Measurements from ENCODE around the gene RBM47. TPM values are rescaled to one million over a fixed set of nuclear protein-coding genes. Genes with fewer than 3 reads are reported as not detected.
"Not testable (repeated sequence)": the region's sequence is repeated elsewhere in the genome, so short reads cannot be mapped to it uniquely, and the experiment has no call there.

Gene RBM47
- total RNA-seq, 1 donor from 2014 or later: 4.6 TPM

GRCh38 chr4:40555176-40555900 lies 74.3 kb downstream of the RBM47 start:
- DNase-seq (ENCODE audit: low spot score): no peak
- H3K27me3 Mint-ChIP-seq (ENCODE audit: unreplicated experiment): no peaks in the 10 kb centered on the region
- H3K27ac Mint-ChIP-seq (ENCODE audit: unreplicated experiment): no peak overlapping the region
- no peaks in the 10 kb centered on the region for H3K36me3 Mint-ChIP-seq (ENCODE audit: low read depth, unreplicated experiment)
- H3K4me1 Mint-ChIP-seq (ENCODE audit: unreplicated experiment): peaks cover 21% of the 10 kb centered on the region
- H3K4me3 Mint-ChIP-seq (ENCODE audit: unreplicated experiment): no peak overlapping the region
- TF ChIP-seq CTCF (IDR thresholded peaks at IDR 0.05; ENCODE audit: unreplicated experiment): no peak
- no peaks in the 10 kb centered on the region for H3K9me3 Mint-ChIP-seq (ENCODE audit: unreplicated experiment)

GRCh38 chr4:40554641-40555040 lies 75.0 kb downstream of the RBM47 start:
- H3K4me3 Mint-ChIP-seq (ENCODE audit: unreplicated experiment); H3K36me3 Mint-ChIP-seq (ENCODE audit: low read depth, unreplicated experiment); H3K27me3 Mint-ChIP-seq (ENCODE audit: unreplicated experiment); H3K27ac Mint-ChIP-seq (ENCODE audit: unreplicated experiment); DNase-seq (ENCODE audit: low spot score); H3K9me3 Mint-ChIP-seq (ENCODE audit: unreplicated experiment): not testable (repeated sequence)
- peaks cover 21% of the 10 kb centered on the region for H3K4me1 Mint-ChIP-seq (ENCODE audit: unreplicated experiment)

GRCh38 chr4:40553995-40554394 lies 75.7 kb downstream of the RBM47 start:
- H3K4me1 Mint-ChIP-seq (ENCODE audit: unreplicated experiment): peaks cover 21% of the 10 kb centered on the region
- H3K27me3 Mint-ChIP-seq (ENCODE audit: unreplicated experiment): no peaks in the 10 kb centered on the region

GRCh38 chr4:40552536-40552935 lies 77.1 kb downstream of the RBM47 start:
- DNase-seq (ENCODE audit: low spot score): no peak
- no peak overlapping the region for H3K4me3 Mint-ChIP-seq (ENCODE audit: unreplicated experiment)
- H3K27ac Mint-ChIP-seq (ENCODE audit: unreplicated experiment): no peak overlapping the region
- no peaks in the 10 kb centered on the region for H3K9me3 Mint-ChIP-seq (ENCODE audit: unreplicated experiment)
- H3K27me3 Mint-ChIP-seq (ENCODE audit: unreplicated experiment): no peaks in the 10 kb centered on the region
- no peaks in the 10 kb centered on the region for H3K36me3 Mint-ChIP-seq (ENCODE audit: low read depth, unreplicated experiment)
- no peak for TF ChIP-seq CTCF (IDR thresholded peaks at IDR 0.05; ENCODE audit: unreplicated experiment)
- H3K4me1 Mint-ChIP-seq (ENCODE audit: unreplicated experiment): peaks cover 29% of the 10 kb centered on the region

More at GRCh38 chr4:40553995-40554394, 75.7 kb downstream of the RBM47 start:
- TF ChIP-seq CTCF (IDR thresholded peaks at IDR 0.05; ENCODE audit: unreplicated experiment): no peak
- Mint-ChIP-seq H3K9me3 (ENCODE audit: unreplicated experiment) (no peaks in the 10 kb centered on the region), H3K27ac (ENCODE audit: unreplicated experiment) (no peak overlapping the region), H3K36me3 (ENCODE audit: low read depth, unreplicated experiment) (no peaks in the 10 kb centered on the region), H3K4me3 (ENCODE audit: unreplicated experiment) (no peak overlapping the region)
- no peak for DNase-seq (ENCODE audit: low spot score)

- H3K4me3 Mint-ChIP-seq (ENCODE audit: unreplicated experiment); DNase-seq (ENCODE audit: low spot score); H3K36me3 Mint-ChIP-seq (ENCODE audit: low read depth, unreplicated experiment); H3K27me3 Mint-ChIP-seq (ENCODE audit: unreplicated experiment); H3K9me3 Mint-ChIP-seq (ENCODE audit: unreplicated experiment); H3K27ac Mint-ChIP-seq (ENCODE audit: unreplicated experiment): not testable (repeated sequence)
- H3K4me1 Mint-ChIP-seq (ENCODE audit: unreplicated experiment): peaks cover 29% of the 10 kb centered on the region
These were observed 78.0 kb downstream of the RBM47 start for GRCh38 chr4:40551568-40552136.

GRCh38 chr4:40550948-40551462 lies 78.7 kb downstream of the RBM47 start:
- Mint-ChIP-seq H3K27ac (ENCODE audit: unreplicated experiment) (no peak overlapping the region), H3K9me3 (ENCODE audit: unreplicated experiment) (no peaks in the 10 kb centered on the region), H3K27me3 (ENCODE audit: unreplicated experiment) (no peaks in the 10 kb centered on the region), H3K4me3 (ENCODE audit: unreplicated experiment) (no peak overlapping the region), H3K4me1 (ENCODE audit: unreplicated experiment) (peaks cover 29% of the 10 kb centered on the region), H3K36me3 (ENCODE audit: low read depth, unreplicated experiment) (no peaks in the 10 kb centered on the region)
- DNase-seq (ENCODE audit: low spot score): no peak
- TF ChIP-seq CTCF (IDR thresholded peaks at IDR 0.05; ENCODE audit: unreplicated experiment): no peak

Data from endothelial cell (in vitro differentiated cells).